ENCODE data around the gene MMP23B.
"Not testable (repeated sequence)": the region's sequence is repeated elsewhere in the genome, so short reads cannot be mapped to it uniquely, and the experiment has no call there.

DNA sequence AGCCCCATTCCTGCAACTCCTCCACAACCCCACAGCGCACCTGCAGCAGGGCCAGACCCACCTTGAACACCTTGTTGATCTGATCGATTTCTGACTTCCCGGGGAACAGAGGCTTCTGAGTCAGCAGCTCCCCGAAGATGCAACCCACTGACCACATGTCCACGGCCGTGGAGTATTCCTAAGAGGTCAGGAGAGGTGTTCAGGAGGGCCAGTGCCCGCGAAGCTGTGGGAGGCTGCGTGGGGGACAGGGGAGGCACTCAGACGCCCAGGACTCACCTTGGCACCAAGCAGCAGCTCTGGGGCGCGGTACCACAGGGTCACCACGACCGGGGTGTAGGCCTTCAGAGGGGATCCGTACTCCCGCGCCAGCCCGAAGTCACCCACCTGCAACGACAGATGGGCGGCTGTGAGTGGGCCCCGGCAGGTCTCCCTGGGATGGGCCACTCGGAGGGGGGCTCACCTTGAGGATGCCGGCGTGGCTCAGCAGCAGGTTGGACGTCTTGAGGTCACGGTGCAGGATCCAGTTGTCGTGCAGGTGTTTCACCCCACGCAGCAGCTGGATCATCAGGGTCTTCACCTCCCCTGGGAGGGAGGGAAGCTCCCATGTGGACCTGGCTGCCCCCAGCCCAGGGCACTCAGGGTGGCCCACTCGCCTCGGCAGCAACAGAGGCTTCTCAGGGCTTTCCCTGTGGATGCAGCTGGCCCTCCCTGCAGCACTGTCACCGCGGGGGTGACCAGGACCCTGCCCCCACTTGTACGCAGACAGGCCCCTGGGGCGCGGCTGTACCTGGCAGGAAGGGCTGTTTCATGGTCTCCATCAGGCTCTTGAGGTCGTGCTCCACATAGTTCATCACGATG lies 4.9 kb downstream of the MMP23B start:
- TF ChIP-seq, protein P1, sequence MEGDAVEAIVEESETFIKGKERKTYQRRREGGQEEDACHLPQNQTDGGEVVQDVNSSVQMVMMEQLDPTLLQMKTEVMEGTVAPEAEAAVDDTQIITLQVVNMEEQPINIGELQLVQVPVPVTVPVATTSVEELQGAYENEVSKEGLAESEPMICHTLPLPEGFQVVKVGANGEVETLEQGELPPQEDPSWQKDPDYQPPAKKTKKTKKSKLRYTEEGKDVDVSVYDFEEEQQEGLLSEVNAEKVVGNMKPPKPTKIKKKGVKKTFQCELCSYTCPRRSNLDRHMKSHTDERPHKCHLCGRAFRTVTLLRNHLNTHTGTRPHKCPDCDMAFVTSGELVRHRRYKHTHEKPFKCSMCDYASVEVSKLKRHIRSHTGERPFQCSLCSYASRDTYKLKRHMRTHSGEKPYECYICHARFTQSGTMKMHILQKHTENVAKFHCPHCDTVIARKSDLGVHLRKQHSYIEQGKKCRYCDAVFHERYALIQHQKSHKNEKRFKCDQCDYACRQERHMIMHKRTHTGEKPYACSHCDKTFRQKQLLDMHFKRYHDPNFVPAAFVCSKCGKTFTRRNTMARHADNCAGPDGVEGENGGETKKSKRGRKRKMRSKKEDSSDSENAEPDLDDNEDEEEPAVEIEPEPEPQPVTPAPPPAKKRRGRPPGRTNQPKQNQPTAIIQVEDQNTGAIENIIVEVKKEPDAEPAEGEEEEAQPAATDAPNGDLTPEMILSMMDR (IDR thresholded peaks at IDR 0.05), result not testable (repeated sequence)
- not testable (repeated sequence) for TF ChIP-seq POLR2A, EP300 (IDR thresholded peaks at IDR 0.05)

All from tibial nerve (tissue), 4 donors.